OCI-LY7 (cell line): ENCODE data around the gene RPRML.

ENCODE experiments used
- EZH2phosphoT487 ChIP-seq: fragments of 200-600 bp; sonication (generic); IDR thresholded peaks from 2 replicates; pipeline ENCODE4 v1.6.1; 2018; ENCODE audit warnings: low read depth, borderline replicate concordance, mild to moderate bottlenecking, mixed run types, antibody characterized with exemption, low read length, moderate library complexity, mixed read lengths
- TF ChIP-seq, protein P1 (sequence below): fragments of 200-600 bp; sonication (generic); conservative IDR thresholded peaks from 2 replicates; pipeline ENCODE4 v1.5.1; 2014; ENCODE audit warnings: mild to moderate bottlenecking, antibody characterized with exemption, low read length, moderate library complexity, mixed read lengths

DNA sequence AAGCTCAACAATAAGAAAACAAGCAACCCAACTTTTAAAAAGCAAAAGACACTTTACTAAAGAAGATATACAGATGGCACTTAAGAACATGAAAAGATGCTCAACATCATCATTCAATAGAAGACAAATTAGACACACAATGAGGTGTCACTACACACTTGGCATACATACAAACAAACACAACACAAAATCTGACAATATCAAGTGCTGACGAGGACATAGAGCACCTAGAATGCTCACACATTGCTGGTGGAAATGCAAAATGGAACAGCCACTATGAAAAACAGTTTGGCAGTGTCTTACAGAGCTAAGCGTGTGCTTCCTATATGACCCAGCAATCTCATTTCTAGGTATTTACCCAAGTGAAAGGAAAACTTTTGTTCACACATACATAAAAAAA is 18.9 kb downstream of the RPRML start:
- TF ChIP-seq, protein P1, sequence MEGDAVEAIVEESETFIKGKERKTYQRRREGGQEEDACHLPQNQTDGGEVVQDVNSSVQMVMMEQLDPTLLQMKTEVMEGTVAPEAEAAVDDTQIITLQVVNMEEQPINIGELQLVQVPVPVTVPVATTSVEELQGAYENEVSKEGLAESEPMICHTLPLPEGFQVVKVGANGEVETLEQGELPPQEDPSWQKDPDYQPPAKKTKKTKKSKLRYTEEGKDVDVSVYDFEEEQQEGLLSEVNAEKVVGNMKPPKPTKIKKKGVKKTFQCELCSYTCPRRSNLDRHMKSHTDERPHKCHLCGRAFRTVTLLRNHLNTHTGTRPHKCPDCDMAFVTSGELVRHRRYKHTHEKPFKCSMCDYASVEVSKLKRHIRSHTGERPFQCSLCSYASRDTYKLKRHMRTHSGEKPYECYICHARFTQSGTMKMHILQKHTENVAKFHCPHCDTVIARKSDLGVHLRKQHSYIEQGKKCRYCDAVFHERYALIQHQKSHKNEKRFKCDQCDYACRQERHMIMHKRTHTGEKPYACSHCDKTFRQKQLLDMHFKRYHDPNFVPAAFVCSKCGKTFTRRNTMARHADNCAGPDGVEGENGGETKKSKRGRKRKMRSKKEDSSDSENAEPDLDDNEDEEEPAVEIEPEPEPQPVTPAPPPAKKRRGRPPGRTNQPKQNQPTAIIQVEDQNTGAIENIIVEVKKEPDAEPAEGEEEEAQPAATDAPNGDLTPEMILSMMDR, result no peak
- no peak for TF ChIP-seq EZH2phosphoT487
